CD14-positive monocyte (primary cell): ENCODE data around the gene HLA-DPA1. TPM values are rescaled to one million over a fixed set of nuclear protein-coding genes. Genes with fewer than 3 reads are reported as not detected.

ENCODE experiments used
- DNase-seq, 3 donors: peaks; one replicate each; pipeline ENCODE4 v3.0.0-alpha.2; 2011 to 2022
- H2AFZ ChIP-seq: 2 replicates; pipeline ENCODE4 v1.6.0; 2012; ENCODE audit warnings: mild to moderate bottlenecking, low read depth, low read length, inconsistent platforms; ENCODE audit not compliant: insufficient read depth, poor library complexity, severe bottlenecking
- H3K27ac ChIP-seq, 2 donors: 1 replicate in 1 of 2; 2 replicates in 1 of 2; pipeline ENCODE4 v1.5.1; 2012 to 2013; ENCODE audit warnings: low read length in 2 of 2, control low read depth in 1 of 2, inconsistent platforms in 1 of 2, low read depth in 1 of 2, mild to moderate bottlenecking in 1 of 2
- H3K27me3 ChIP-seq, 2 donors: one replicate each; pipeline versions ENCODE4 v1.6.0 to v1.6.1; 2011 to 2013; ENCODE audit warnings: low read length in 2 of 2; ENCODE audit not compliant: control insufficient read depth in 2 of 2, insufficient read depth in 2 of 2
- H3K36me3 ChIP-seq, 2 donors: replicated peaks in 1 of 2; 1 replicate in 1 of 2; 2 replicates in 1 of 2; pipeline versions ENCODE4 v1.5.1 to v1.6.1; 2012 to 2013; ENCODE audit warnings: low read length in 2 of 2, control low read depth in 1 of 2, inconsistent platforms in 1 of 2, mild to moderate bottlenecking in 1 of 2; ENCODE audit not compliant: insufficient read depth in 2 of 2, control insufficient read depth in 1 of 2
- H3K4me1 ChIP-seq, 2 donors: 1 replicate in 1 of 2; 2 replicates in 1 of 2; pipeline versions ENCODE4 v1.5.1 to v1.6.1; 2012 to 2013; ENCODE audit warnings: low read length in 2 of 2, control low read depth in 1 of 2, inconsistent platforms in 1 of 2, mild to moderate bottlenecking in 1 of 2, moderate library complexity in 1 of 2; ENCODE audit not compliant: insufficient read depth in 2 of 2, control insufficient read depth in 1 of 2
- H3K4me2 ChIP-seq: replicated peaks from 2 replicates; pipeline ENCODE3; 2012; ENCODE audit warnings: low read length, moderate library complexity, mild to moderate bottlenecking; ENCODE audit not compliant: poor library complexity, severe bottlenecking; ENCODE audit errors: extremely low read depth
- H3K4me3 ChIP-seq, 3 experiments: fragments of 200-600 bp in 1 of 3; sonication (generic) in 1 of 3; replicated peaks in 1 of 3; 1 replicate in 2 of 3; 2 replicates in 1 of 3; pipeline ENCODE4 v1.5.1; 2011 to 2013; ENCODE audit warnings: low read length in 3 of 3, mild to moderate bottlenecking in 3 of 3, control low read depth in 2 of 3, low read depth in 2 of 3, inconsistent platforms in 1 of 3, moderate library complexity in 1 of 3
- H3K79me2 ChIP-seq: 2 replicates; pipeline ENCODE4 v1.6.0; 2012; ENCODE audit warnings: mild to moderate bottlenecking, control low read depth, inconsistent platforms, low read length, moderate library complexity; ENCODE audit not compliant: insufficient read depth
- H3K9ac ChIP-seq: 2 replicates; pipeline ENCODE4 v1.6.0; 2017; ENCODE audit warnings: low read length, mild to moderate bottlenecking; ENCODE audit not compliant: insufficient read depth, poor library complexity, severe bottlenecking
- H3K9me3 ChIP-seq, 2 donors: replicated peaks in 1 of 2; 1 replicate in 1 of 2; 2 replicates in 1 of 2; pipeline versions ENCODE4 v1.5.1 to v1.6.1; 2012 to 2013; ENCODE audit warnings: low read length in 2 of 2, control low read depth in 1 of 2; ENCODE audit not compliant: control insufficient read depth in 1 of 2, insufficient read depth in 1 of 2
- H4K20me1 ChIP-seq: 2 replicates; pipeline ENCODE4 v1.6.0; 2012; ENCODE audit warnings: mild to moderate bottlenecking, low read length, control low read depth, moderate library complexity; ENCODE audit not compliant: insufficient read depth
- H3K27ac Mint-ChIP-seq, 7 donors: one replicate each; pipeline ENCODE4 v1.8.0; 2020; ENCODE audit warnings: mild to moderate bottlenecking in 7 of 7, mixed read lengths in 7 of 7, moderate library complexity in 6 of 7, inconsistent platforms in 2 of 7
- H3K27me3 Mint-ChIP-seq, 3 donors: one replicate each; pipeline ENCODE4 v1.8.0; 2021 to 2022; ENCODE audit warnings: low read depth in 3 of 3, mild to moderate bottlenecking in 3 of 3, mixed read lengths in 3 of 3, moderate library complexity in 3 of 3, inconsistent platforms in 1 of 3
- H3K36me3 Mint-ChIP-seq, 2 donors: one replicate each; pipeline ENCODE4 v1.8.0; 2020; ENCODE audit warnings: mixed read lengths in 2 of 2, inconsistent platforms in 1 of 2, mild to moderate bottlenecking in 1 of 2
- H3K4me1 Mint-ChIP-seq: one replicate; pipeline ENCODE4 v1.8.0; 2020; ENCODE audit warnings: mild to moderate bottlenecking, mixed read lengths
- H3K4me3 Mint-ChIP-seq, 2 donors: one replicate each; pipeline ENCODE4 v1.8.0; 2020; ENCODE audit warnings: mild to moderate bottlenecking in 2 of 2, mixed read lengths in 2 of 2, moderate library complexity in 1 of 2
- H3K9me3 Mint-ChIP-seq, 7 donors: one replicate each; pipeline ENCODE4 v1.8.0; 2020 to 2022; ENCODE audit warnings: mixed read lengths in 7 of 7, mild to moderate bottlenecking in 6 of 7, moderate library complexity in 6 of 7, inconsistent platforms in 2 of 7
- CTCF ChIP-seq: fragments of 200-600 bp; IDR thresholded peaks from one replicate; pipeline ENCODE4 v1.8.0; 2022; ENCODE audit warnings: antibody characterized with exemption, mild to moderate bottlenecking
- WGBS: methylation state at CpG from one replicate; pipeline ENCODE4 v1.1.5; 2013; ENCODE audit warnings: missing lambda C conversion rate; ENCODE audit not compliant: insufficient coverage; 5-methylcytosine and 5-hydroxymethylcytosine counted together
- intact Hi-C, 2 donors: fragments of 100-400 bp; cut with micrococcal nuclease; formaldehyde crosslinking; loops; one replicate each; pipeline versions ENCODE4 v1.15.0 to v1.15.1; 2023
- polyA plus RNA-seq, 3 donors: library from polyadenylated mRNA; depleted of rRNA in 1 of 3; unstranded in 2 of 3; stranded (reverse) in 1 of 3; fragments of 300-500 nt in 2 of 3; fragments of >200 nt in 1 of 3; fragmentation: Illumina TruSeq in 2 of 3; gene quantifications; 1 replicate in 2 of 3; 2 replicates in 1 of 3; pipeline ENCODE4 v1.2.3, GENCODE V29; 2012 to 2021

Gene HLA-DPA1
- polyA plus RNA-seq, 3 donors, result 578 to 1,024 (median 796) TPM

DNA sequence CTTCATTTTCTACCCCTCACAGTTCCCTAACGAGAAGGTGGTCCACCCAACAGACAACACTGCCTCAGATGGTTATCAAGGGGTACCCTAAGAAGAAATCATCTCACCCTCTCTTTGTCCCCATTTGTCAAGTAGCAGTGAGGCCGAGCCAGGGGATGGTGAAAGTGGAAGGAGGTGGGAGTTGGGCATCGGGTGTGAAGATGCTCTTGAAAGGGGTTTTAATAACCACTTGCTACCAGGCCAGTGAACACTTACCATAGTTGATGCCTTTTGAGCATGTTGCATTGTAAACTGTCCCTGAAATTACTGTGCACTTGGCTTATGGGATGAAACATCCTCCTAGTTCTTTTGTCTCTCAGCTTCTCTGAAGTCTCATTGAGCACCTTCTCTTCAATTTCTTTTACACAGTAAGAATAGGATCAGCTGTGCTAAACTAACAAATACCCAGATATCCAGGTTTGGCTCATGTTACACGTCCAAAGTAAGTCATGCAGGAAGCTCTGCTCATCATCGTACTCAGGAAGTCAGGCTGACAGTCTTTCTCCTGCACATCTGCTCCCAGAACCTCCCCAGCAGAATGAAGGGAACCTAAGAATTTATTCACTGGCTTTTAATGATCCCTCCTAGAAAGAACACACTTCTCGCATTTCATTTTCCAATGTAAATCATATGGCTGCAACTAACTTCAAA, 15.6 kb upstream of the HLA-DPA1 start:
- H3K9me3 Mint-ChIP-seq, result peaks cover 0 to 3% (median 0%) of the 10 kb centered on the region in 7 donors
- Histone ChIP-seq H3K79me2 (no peaks in the 10 kb centered on the region), H3K36me3 (peaks cover 44% of the 10 kb centered on the region in 2 donors), H3K27me3 (no peaks in the 10 kb centered on the region), H3K9ac (no peak overlapping the region), H3K9me3 (no peaks in the 10 kb centered on the region), H3K27ac (no peak overlapping the region), H2AFZ (no peak overlapping the region), H4K20me1 (peaks cover 22% of the 10 kb centered on the region), H3K4me3 (no peak overlapping the region), H3K4me2 (no peak overlapping the region), H3K4me1 (no peaks in the 10 kb centered on the region)
- no peak for TF ChIP-seq CTCF
- no peak for DNase-seq
- intact Hi-C loops, result loop anchor here in 1 of 2 donors (10.0 kb wide), 2 partner anchors 156 to 194 kb away; no protein-coding TSS in a partner anchor
- WGBS, result 30% methylated on average over 2 of the region's 6 CpGs
- H3K4me3 Mint-ChIP-seq, result no peak overlapping the region
- peaks cover 2 to 4% (median 2%) of the 10 kb centered on the region in 3 donors for H3K27me3 Mint-ChIP-seq
- peak overlapping the region in 2 of 7 donors; percentile 13 to 26 for H3K27ac Mint-ChIP-seq
- H3K4me1 Mint-ChIP-seq, result peaks cover 2% of the 10 kb centered on the region
- H3K36me3 Mint-ChIP-seq, result peaks cover 45 to 46% of the 10 kb centered on the region in 2 donors

- intact Hi-C loops, result loop anchor here in 1 of 2 donors (10.0 kb wide), 2 partner anchors 156 to 194 kb away; no protein-coding TSS in a partner anchor
- H3K9ac ChIP-seq, result no peak overlapping the region
- Mint-ChIP-seq H3K4me3 (no peak overlapping the region), H3K4me1 (peaks cover 4% of the 10 kb centered on the region), H3K27ac (peak overlapping the region in 3 of 7 donors; percentile 13 to 41 (median 25)), H3K36me3 (peaks cover 51 to 52% of the 10 kb centered on the region in 2 donors), H3K27me3 (peaks cover 2 to 4% (median 2%) of the 10 kb centered on the region in 3 donors), H3K9me3 (peaks cover 0 to 3% (median 0%) of the 10 kb centered on the region in 7 donors)
- H3K4me3 ChIP-seq, result no peak overlapping the region
- no peak overlapping the region for H3K27ac ChIP-seq
- peaks cover 50 to 51% of the 10 kb centered on the region in 2 donors for H3K36me3 ChIP-seq
- WGBS, result 100% methylated on average over 2 of the region's 3 CpGs
- no peak for DNase-seq
- H3K4me2 ChIP-seq, result no peak overlapping the region
- H3K27me3 ChIP-seq, result no peaks in the 10 kb centered on the region
- no peaks in the 10 kb centered on the region for H3K9me3 ChIP-seq
- H4K20me1 ChIP-seq, result peaks cover 25% of the 10 kb centered on the region
- no peaks in the 10 kb centered on the region for H3K4me1 ChIP-seq
- no peak for TF ChIP-seq CTCF
- H3K79me2 ChIP-seq, result peaks cover 2% of the 10 kb centered on the region
- H2AFZ ChIP-seq, result no peak overlapping the region
Observed at GRCh38 chr6:33088258-33088930, 14.9 kb upstream of the HLA-DPA1 start.
